Smooth muscle cell (in vitro differentiated cells): ENCODE results near the gene FNDC3B. TPM values are rescaled to one million over a fixed set of nuclear protein-coding genes. Genes with fewer than 3 reads are reported as not detected.

Experiments
- DNase-seq: peaks from one replicate; lab custom pipeline; 2025; ENCODE audit not compliant: unreplicated experiment; lab: John Stamatoyannopoulos, UW
- H2AFZ ChIP-seq: fragments of 200-600 bp; sonication (generic); 2 replicates; pipeline ENCODE4 v1.6.0; 2016; ENCODE audit warnings: antibody characterized with exemption, low read depth, mild to moderate bottlenecking
- H3F3A ChIP-seq: fragments of 200-600 bp; sonication (generic); 2 replicates; pipeline ENCODE4 v1.6.0; 2017; ENCODE audit warnings: antibody characterized with exemption, low read depth
- H3K27ac ChIP-seq: fragments of 200-600 bp; sonication (generic); 2 replicates; pipeline ENCODE4 v1.5.1; 2016; ENCODE audit warnings: low read depth, mild to moderate bottlenecking
- H3K27me3 ChIP-seq: fragments of 200-600 bp; sonication (generic); 2 replicates; pipeline ENCODE4 v1.6.1; 2016; ENCODE audit warnings: low read depth, mild to moderate bottlenecking
- H3K36me3 ChIP-seq: fragments of 200-600 bp; sonication (generic); 2 replicates; pipeline ENCODE4 v1.5.1; 2016; ENCODE audit warnings: low read depth
- H3K4me1 ChIP-seq: fragments of 200-600 bp; sonication (generic); 2 replicates; pipeline ENCODE4 v1.5.1; 2016; ENCODE audit warnings: low read depth
- H3K4me2 ChIP-seq: fragments of 200-600 bp; sonication (generic); 2 replicates; pipeline ENCODE4 v1.6.0; 2016; ENCODE audit warnings: mild to moderate bottlenecking
- H3K4me3 ChIP-seq: fragments of 200-600 bp; sonication (generic); 2 replicates; pipeline ENCODE4 v1.5.1; 2016; ENCODE audit warnings: mild to moderate bottlenecking
- H3K79me2 ChIP-seq: fragments of 200-600 bp; sonication (generic); 2 replicates; pipeline ENCODE4 v1.6.0; 2016; ENCODE audit warnings: low read depth, mild to moderate bottlenecking
- H3K9ac ChIP-seq: fragments of 200-600 bp; sonication (generic); 2 replicates; pipeline ENCODE4 v1.6.0; 2016; ENCODE audit warnings: low read depth
- H3K9me3 ChIP-seq: fragments of 200-600 bp; sonication (generic); replicated peaks from 2 replicates; pipeline ENCODE4 v1.5.1; 2016; ENCODE audit warnings: low read depth
- H4K20me1 ChIP-seq: fragments of 200-600 bp; sonication (generic); 2 replicates; pipeline ENCODE4 v1.6.0; 2016; ENCODE audit warnings: low read depth
- CTCF ChIP-seq: fragments of 200-600 bp; sonication (generic); IDR thresholded peaks from 2 replicates; pipeline ENCODE4 v1.5.1; 2017; ENCODE audit warnings: borderline replicate concordance, mild to moderate bottlenecking, antibody characterized with exemption; ENCODE audit not compliant: insufficient read depth, poor library complexity, severe bottlenecking
- WGBS: methylation state at CpG from one replicate; pipeline ENCODE4 v1.1.7; 2016; ENCODE audit warnings: low lambda C conversion rate; 5-methylcytosine and 5-hydroxymethylcytosine counted together
- polyA plus RNA-seq: library from polyadenylated mRNA; unstranded; fragments of >200 nt; fragmentation: Nextera tagmentation; extraction: Ambion mirVana; gene quantifications from 2 replicates; pipeline ENCODE4 v1.2.1, GENCODE V29; 2016
- total RNA-seq: library from RNA; depleted of rRNA; stranded (reverse); fragments of >200 nt; gene quantifications from 2 replicates; pipeline ENCODE4 v1.2.3, GENCODE V29; 2014

The FNDC3B gene
- total and polyA plus RNA-seq, 2 experiments from 2014 or later = 149 to 294 TPM

GRCh38 chr3:172024679-172025078, 14.7 kb upstream of the FNDC3B start:
- Histone ChIP-seq H3K9me3 (no peaks in the 10 kb centered on the region), H3K4me1 (no peaks in the 10 kb centered on the region), H3K27ac (no peak overlapping the region), H2AFZ (no peak overlapping the region), H3K36me3 (no peaks in the 10 kb centered on the region), H3K27me3 (no peaks in the 10 kb centered on the region), H3K4me2 (no peak overlapping the region), H3F3A (no peaks in the 10 kb centered on the region), H4K20me1 (no peaks in the 10 kb centered on the region), H3K9ac (no peak overlapping the region), H3K4me3 (no peak overlapping the region), H3K79me2 (no peaks in the 10 kb centered on the region)
- DNase-seq = no peak
- 97% methylated on average over 3 of the region's 3 CpGs for WGBS
- TF ChIP-seq CTCF = no peak

GRCh38 chr3:172029425-172030098, 9.8 kb upstream of the FNDC3B start:
- H3K36me3 ChIP-seq = no peaks in the 10 kb centered on the region
- H3K79me2 ChIP-seq = no peaks in the 10 kb centered on the region
- TF ChIP-seq CTCF = no peak
- 89% methylated on average over 3 of the region's 3 CpGs for WGBS
- no peak overlapping the region for H3K27ac ChIP-seq
- no peak overlapping the region for H3K4me3 ChIP-seq
- no peaks in the 10 kb centered on the region for H3F3A ChIP-seq
- no peak for DNase-seq
- no peaks in the 10 kb centered on the region for H4K20me1 ChIP-seq
- no peak overlapping the region for H3K9ac ChIP-seq
- no peak overlapping the region for H3K4me2 ChIP-seq
- H2AFZ ChIP-seq = no peak overlapping the region
- no peaks in the 10 kb centered on the region for H3K27me3 ChIP-seq
- no peaks in the 10 kb centered on the region for H3K4me1 ChIP-seq
- no peaks in the 10 kb centered on the region for H3K9me3 ChIP-seq

GRCh38 chr3:172030181-172030580, 9.2 kb upstream of the FNDC3B start:
- TF ChIP-seq CTCF = no peak
- no peak for DNase-seq
- 98% methylated on average over 2 of the region's 2 CpGs for WGBS

GRCh38 chr3:172031996-172032395, 7.4 kb upstream of the FNDC3B start:
- Histone ChIP-seq H2AFZ (peak overlapping the region; percentile 1), H3K4me3 (no peak overlapping the region), H3K27ac (no peak overlapping the region), H3K9me3 (no peaks in the 10 kb centered on the region), H3K4me2 (no peak overlapping the region), H3K9ac (no peak overlapping the region), H3K79me2 (no peaks in the 10 kb centered on the region), H4K20me1 (no peaks in the 10 kb centered on the region), H3K4me1 (no peaks in the 10 kb centered on the region), H3K27me3 (no peaks in the 10 kb centered on the region), H3K36me3 (no peaks in the 10 kb centered on the region), H3F3A (peaks cover 2% of the 10 kb centered on the region)
- 63% methylated on average over 3 of the region's 3 CpGs for WGBS
- TF ChIP-seq CTCF = no peak
- DNase-seq = no peak

More at GRCh38 chr3:172030181-172030580, 9.2 kb upstream of the FNDC3B start:
- Histone ChIP-seq H3K4me3 (no peak overlapping the region), H3K36me3 (no peaks in the 10 kb centered on the region), H3K27me3 (no peaks in the 10 kb centered on the region), H3K79me2 (no peaks in the 10 kb centered on the region), H3K9ac (no peak overlapping the region), H3K4me1 (no peaks in the 10 kb centered on the region), H3F3A (no peaks in the 10 kb centered on the region), H3K27ac (no peak overlapping the region), H3K9me3 (no peaks in the 10 kb centered on the region), H3K4me2 (no peak overlapping the region), H2AFZ (no peak overlapping the region), H4K20me1 (no peaks in the 10 kb centered on the region)
